Gastroesophageal sphincter (tissue), 3 donors: ENCODE results near the gene MAN2A1.

ENCODE experiments used
- POLR2A ChIP-seq, 2 donors: fragments of 450-650 bp; IDR thresholded peaks; one replicate each; pipeline ENCODE4 v1.6.1; 2017; ENCODE audit warnings: antibody characterized with exemption in 2 of 2, mild to moderate bottlenecking in 2 of 2, moderate library complexity in 1 of 2
- POLR2AphosphoS5 ChIP-seq: sonication (generic); formaldehyde crosslinking; IDR thresholded peaks from one replicate; pipeline ENCODE4 v1.6.1; 2017; ENCODE audit warnings: antibody characterized with exemption
- TF ChIP-seq, protein P1 (sequence below), 4 experiments: fragments of 200-600 bp in 2 of 4; fragments of 450-650 bp in 2 of 4; sonication (generic) in 1 of 4; IDR thresholded peaks; one replicate each; pipeline ENCODE4 v1.5.1; 2017 to 2019; ENCODE audit warnings: antibody characterized with exemption in 4 of 4, mild to moderate bottlenecking in 2 of 4, moderate library complexity in 2 of 4

DNA sequence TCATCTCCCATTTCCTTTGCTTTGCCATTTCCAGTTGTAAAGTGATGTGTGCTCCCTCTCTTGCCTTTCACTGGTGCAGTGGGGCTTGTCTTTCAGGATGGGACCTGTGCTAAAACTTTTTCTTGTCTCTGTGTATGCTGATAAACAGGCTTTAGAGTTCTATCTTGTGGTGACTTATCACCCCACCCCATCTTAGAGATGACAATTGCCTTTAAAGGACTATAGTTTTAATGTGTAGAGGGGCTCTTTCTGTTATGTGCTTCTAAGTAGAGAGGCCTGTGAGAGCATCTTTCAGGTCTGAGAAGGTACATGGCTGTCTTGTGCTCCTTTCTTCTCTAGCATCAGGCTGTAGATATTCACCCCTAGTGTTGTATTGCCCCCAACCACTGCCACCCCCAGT is 21.9 kb downstream of the MAN2A1 start:
- TF ChIP-seq, protein P1, sequence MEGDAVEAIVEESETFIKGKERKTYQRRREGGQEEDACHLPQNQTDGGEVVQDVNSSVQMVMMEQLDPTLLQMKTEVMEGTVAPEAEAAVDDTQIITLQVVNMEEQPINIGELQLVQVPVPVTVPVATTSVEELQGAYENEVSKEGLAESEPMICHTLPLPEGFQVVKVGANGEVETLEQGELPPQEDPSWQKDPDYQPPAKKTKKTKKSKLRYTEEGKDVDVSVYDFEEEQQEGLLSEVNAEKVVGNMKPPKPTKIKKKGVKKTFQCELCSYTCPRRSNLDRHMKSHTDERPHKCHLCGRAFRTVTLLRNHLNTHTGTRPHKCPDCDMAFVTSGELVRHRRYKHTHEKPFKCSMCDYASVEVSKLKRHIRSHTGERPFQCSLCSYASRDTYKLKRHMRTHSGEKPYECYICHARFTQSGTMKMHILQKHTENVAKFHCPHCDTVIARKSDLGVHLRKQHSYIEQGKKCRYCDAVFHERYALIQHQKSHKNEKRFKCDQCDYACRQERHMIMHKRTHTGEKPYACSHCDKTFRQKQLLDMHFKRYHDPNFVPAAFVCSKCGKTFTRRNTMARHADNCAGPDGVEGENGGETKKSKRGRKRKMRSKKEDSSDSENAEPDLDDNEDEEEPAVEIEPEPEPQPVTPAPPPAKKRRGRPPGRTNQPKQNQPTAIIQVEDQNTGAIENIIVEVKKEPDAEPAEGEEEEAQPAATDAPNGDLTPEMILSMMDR (IDR thresholded peaks at IDR 0.05) = no peak
- no peak for TF ChIP-seq POLR2AphosphoS5
- TF ChIP-seq POLR2A (IDR thresholded peaks at IDR 0.05) = no peak
